CD14-positive monocyte (primary cell): ENCODE data around the gene TXN2. TPM values are rescaled to one million over a fixed set of nuclear protein-coding genes. Genes with fewer than 3 reads are reported as not detected.
A peak's percentile ranks its signal among the peaks of the same experiment; 100 is the strongest.
"Not testable (repeated sequence)": the region's sequence is repeated elsewhere in the genome, so short reads cannot be mapped to it uniquely, and the experiment has no call there.

Experiments
- DNase-seq, 3 donors: peaks; one replicate each; pipeline ENCODE4 v3.0.0-alpha.2; 2011 to 2022
- H2AFZ ChIP-seq: 2 replicates; pipeline ENCODE4 v1.6.0; 2012; ENCODE audit warnings: mild to moderate bottlenecking, low read depth, low read length, inconsistent platforms; ENCODE audit not compliant: insufficient read depth, poor library complexity, severe bottlenecking
- H3K27ac ChIP-seq, 2 donors: 1 replicate in 1 of 2; 2 replicates in 1 of 2; pipeline ENCODE4 v1.5.1; 2012 to 2013; ENCODE audit warnings: low read length in 2 of 2, control low read depth in 1 of 2, inconsistent platforms in 1 of 2, low read depth in 1 of 2, mild to moderate bottlenecking in 1 of 2
- H3K27me3 ChIP-seq, 2 donors: one replicate each; pipeline versions ENCODE4 v1.6.0 to v1.6.1; 2011 to 2013; ENCODE audit warnings: low read length in 2 of 2; ENCODE audit not compliant: control insufficient read depth in 2 of 2, insufficient read depth in 2 of 2
- H3K36me3 ChIP-seq, 2 donors: replicated peaks in 1 of 2; 1 replicate in 1 of 2; 2 replicates in 1 of 2; pipeline versions ENCODE4 v1.5.1 to v1.6.1; 2012 to 2013; ENCODE audit warnings: low read length in 2 of 2, control low read depth in 1 of 2, inconsistent platforms in 1 of 2, mild to moderate bottlenecking in 1 of 2; ENCODE audit not compliant: insufficient read depth in 2 of 2, control insufficient read depth in 1 of 2
- H3K4me1 ChIP-seq, 2 donors: 1 replicate in 1 of 2; 2 replicates in 1 of 2; pipeline versions ENCODE4 v1.5.1 to v1.6.1; 2012 to 2013; ENCODE audit warnings: low read length in 2 of 2, control low read depth in 1 of 2, inconsistent platforms in 1 of 2, mild to moderate bottlenecking in 1 of 2, moderate library complexity in 1 of 2; ENCODE audit not compliant: insufficient read depth in 2 of 2, control insufficient read depth in 1 of 2
- H3K4me2 ChIP-seq: replicated peaks from 2 replicates; pipeline ENCODE3; 2012; ENCODE audit warnings: low read length, moderate library complexity, mild to moderate bottlenecking; ENCODE audit not compliant: poor library complexity, severe bottlenecking; ENCODE audit errors: extremely low read depth
- H3K4me3 ChIP-seq, 3 experiments: fragments of 200-600 bp in 1 of 3; sonication (generic) in 1 of 3; replicated peaks in 1 of 3; 1 replicate in 2 of 3; 2 replicates in 1 of 3; pipeline ENCODE4 v1.5.1; 2011 to 2013; ENCODE audit warnings: low read length in 3 of 3, mild to moderate bottlenecking in 3 of 3, control low read depth in 2 of 3, low read depth in 2 of 3, inconsistent platforms in 1 of 3, moderate library complexity in 1 of 3
- H3K79me2 ChIP-seq: 2 replicates; pipeline ENCODE4 v1.6.0; 2012; ENCODE audit warnings: mild to moderate bottlenecking, control low read depth, inconsistent platforms, low read length, moderate library complexity; ENCODE audit not compliant: insufficient read depth
- H3K9ac ChIP-seq: 2 replicates; pipeline ENCODE4 v1.6.0; 2017; ENCODE audit warnings: low read length, mild to moderate bottlenecking; ENCODE audit not compliant: insufficient read depth, poor library complexity, severe bottlenecking
- H3K9me3 ChIP-seq, 2 donors: replicated peaks in 1 of 2; 1 replicate in 1 of 2; 2 replicates in 1 of 2; pipeline versions ENCODE4 v1.5.1 to v1.6.1; 2012 to 2013; ENCODE audit warnings: low read length in 2 of 2, control low read depth in 1 of 2; ENCODE audit not compliant: control insufficient read depth in 1 of 2, insufficient read depth in 1 of 2
- H4K20me1 ChIP-seq: 2 replicates; pipeline ENCODE4 v1.6.0; 2012; ENCODE audit warnings: mild to moderate bottlenecking, low read length, control low read depth, moderate library complexity; ENCODE audit not compliant: insufficient read depth
- H3K27ac Mint-ChIP-seq, 7 donors: one replicate each; pipeline ENCODE4 v1.8.0; 2020; ENCODE audit warnings: mild to moderate bottlenecking in 7 of 7, mixed read lengths in 7 of 7, moderate library complexity in 6 of 7, inconsistent platforms in 2 of 7
- H3K27me3 Mint-ChIP-seq, 3 donors: one replicate each; pipeline ENCODE4 v1.8.0; 2021 to 2022; ENCODE audit warnings: low read depth in 3 of 3, mild to moderate bottlenecking in 3 of 3, mixed read lengths in 3 of 3, moderate library complexity in 3 of 3, inconsistent platforms in 1 of 3
- H3K36me3 Mint-ChIP-seq, 2 donors: one replicate each; pipeline ENCODE4 v1.8.0; 2020; ENCODE audit warnings: mixed read lengths in 2 of 2, inconsistent platforms in 1 of 2, mild to moderate bottlenecking in 1 of 2
- H3K4me1 Mint-ChIP-seq: one replicate; pipeline ENCODE4 v1.8.0; 2020; ENCODE audit warnings: mild to moderate bottlenecking, mixed read lengths
- H3K4me3 Mint-ChIP-seq, 2 donors: one replicate each; pipeline ENCODE4 v1.8.0; 2020; ENCODE audit warnings: mild to moderate bottlenecking in 2 of 2, mixed read lengths in 2 of 2, moderate library complexity in 1 of 2
- H3K9me3 Mint-ChIP-seq, 7 donors: one replicate each; pipeline ENCODE4 v1.8.0; 2020 to 2022; ENCODE audit warnings: mixed read lengths in 7 of 7, mild to moderate bottlenecking in 6 of 7, moderate library complexity in 6 of 7, inconsistent platforms in 2 of 7
- WGBS: methylation state at CpG from one replicate; pipeline ENCODE4 v1.1.5; 2013; ENCODE audit warnings: missing lambda C conversion rate; ENCODE audit not compliant: insufficient coverage; 5-methylcytosine and 5-hydroxymethylcytosine counted together
- intact Hi-C, 2 donors: fragments of 100-400 bp; cut with micrococcal nuclease; formaldehyde crosslinking; loops; one replicate each; pipeline versions ENCODE4 v1.15.0 to v1.15.1; 2023
- polyA plus RNA-seq, 3 donors: library from polyadenylated mRNA; depleted of rRNA in 1 of 3; unstranded in 2 of 3; stranded (reverse) in 1 of 3; fragments of 300-500 nt in 2 of 3; fragments of >200 nt in 1 of 3; fragmentation: Illumina TruSeq in 2 of 3; gene quantifications; 1 replicate in 2 of 3; 2 replicates in 1 of 3; pipeline ENCODE4 v1.2.3, GENCODE V29; 2012 to 2021
- TF ChIP-seq, protein P1 (sequence below): fragments of 200-600 bp; IDR thresholded peaks from one replicate; pipeline ENCODE4 v1.8.0; 2022; ENCODE audit warnings: antibody characterized with exemption, mild to moderate bottlenecking

TXN2 gene
- polyA plus RNA-seq, 3 donors = 79.8 to 141 (median 140) TPM

DNA sequence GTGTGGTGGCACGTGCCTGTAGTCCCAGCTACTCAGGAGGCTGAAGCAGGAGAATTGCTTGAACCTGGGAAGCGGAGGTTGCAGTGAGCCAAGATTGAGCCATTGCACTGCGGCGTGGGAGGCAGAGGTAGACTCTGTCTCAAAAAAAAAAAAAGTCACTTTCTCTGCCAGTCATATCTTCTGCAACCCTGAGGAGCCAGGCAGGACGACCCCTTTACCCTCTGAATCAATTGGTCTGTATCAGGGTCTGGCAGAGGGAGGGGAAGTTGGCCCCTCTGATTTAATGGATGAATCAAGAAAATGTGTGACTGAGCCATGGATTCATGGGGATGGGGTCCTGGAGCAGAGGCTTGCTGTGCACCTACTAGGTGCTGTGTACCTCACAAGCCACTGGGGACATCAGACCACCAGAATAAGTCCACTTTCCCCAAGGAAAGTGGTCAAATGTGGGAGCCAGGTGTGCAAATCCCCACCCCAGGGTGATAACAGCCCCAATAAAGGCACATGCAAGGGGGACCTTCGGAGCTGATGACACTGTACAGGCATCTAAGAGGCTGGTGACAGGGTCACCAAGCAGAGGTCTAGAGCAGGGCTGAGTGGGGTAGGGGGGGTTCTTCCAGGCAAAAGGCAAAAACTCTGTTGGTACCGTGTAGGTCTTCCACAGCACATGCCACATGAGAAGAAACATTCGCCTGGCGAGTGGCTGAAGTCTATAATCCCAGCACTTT, 29.0 kb downstream of the TXN2 start:
- Histone ChIP-seq H3K36me3 (no peaks in the 10 kb centered on the region), H3K27ac (peak overlapping the region; percentile 63 to 79), H3K27me3 (no peaks in the 10 kb centered on the region), H3K4me3 (peak overlapping the region in 1 of 3 experiments; percentile 18), H2AFZ (no peak overlapping the region), H3K9me3 (no peaks in the 10 kb centered on the region), H3K4me2 (peak overlapping the region; percentile 45), H4K20me1 (no peaks in the 10 kb centered on the region), H3K4me1 (peaks cover 93% of the 10 kb centered on the region in 2 donors), H3K79me2 (peaks cover 11% of the 10 kb centered on the region), H3K9ac (no peak overlapping the region)
- Mint-ChIP-seq H3K4me3 (peak overlapping the region; percentile 61 to 66), H3K4me1 (peaks cover 82% of the 10 kb centered on the region), H3K27ac (peak overlapping the region; percentile 89 to 98 (median 93)), H3K9me3 (peaks cover 0 to 2% (median 0%) of the 10 kb centered on the region in 7 donors), H3K27me3 (peaks cover 0 to 2% (median 0%) of the 10 kb centered on the region in 3 donors), H3K36me3 (no peaks in the 10 kb centered on the region)
- intact Hi-C loops = loop anchor here (5.0 kb wide), 2 partner anchors 65 to 120 kb away; partner anchors contain the start of gene MYH9 (in 2 of the 2)
- TF ChIP-seq, protein P1, sequence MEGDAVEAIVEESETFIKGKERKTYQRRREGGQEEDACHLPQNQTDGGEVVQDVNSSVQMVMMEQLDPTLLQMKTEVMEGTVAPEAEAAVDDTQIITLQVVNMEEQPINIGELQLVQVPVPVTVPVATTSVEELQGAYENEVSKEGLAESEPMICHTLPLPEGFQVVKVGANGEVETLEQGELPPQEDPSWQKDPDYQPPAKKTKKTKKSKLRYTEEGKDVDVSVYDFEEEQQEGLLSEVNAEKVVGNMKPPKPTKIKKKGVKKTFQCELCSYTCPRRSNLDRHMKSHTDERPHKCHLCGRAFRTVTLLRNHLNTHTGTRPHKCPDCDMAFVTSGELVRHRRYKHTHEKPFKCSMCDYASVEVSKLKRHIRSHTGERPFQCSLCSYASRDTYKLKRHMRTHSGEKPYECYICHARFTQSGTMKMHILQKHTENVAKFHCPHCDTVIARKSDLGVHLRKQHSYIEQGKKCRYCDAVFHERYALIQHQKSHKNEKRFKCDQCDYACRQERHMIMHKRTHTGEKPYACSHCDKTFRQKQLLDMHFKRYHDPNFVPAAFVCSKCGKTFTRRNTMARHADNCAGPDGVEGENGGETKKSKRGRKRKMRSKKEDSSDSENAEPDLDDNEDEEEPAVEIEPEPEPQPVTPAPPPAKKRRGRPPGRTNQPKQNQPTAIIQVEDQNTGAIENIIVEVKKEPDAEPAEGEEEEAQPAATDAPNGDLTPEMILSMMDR = no peak
- DNase-seq = no peak
- WGBS = 100% methylated on average over 1 of the region's 9 CpGs

DNA sequence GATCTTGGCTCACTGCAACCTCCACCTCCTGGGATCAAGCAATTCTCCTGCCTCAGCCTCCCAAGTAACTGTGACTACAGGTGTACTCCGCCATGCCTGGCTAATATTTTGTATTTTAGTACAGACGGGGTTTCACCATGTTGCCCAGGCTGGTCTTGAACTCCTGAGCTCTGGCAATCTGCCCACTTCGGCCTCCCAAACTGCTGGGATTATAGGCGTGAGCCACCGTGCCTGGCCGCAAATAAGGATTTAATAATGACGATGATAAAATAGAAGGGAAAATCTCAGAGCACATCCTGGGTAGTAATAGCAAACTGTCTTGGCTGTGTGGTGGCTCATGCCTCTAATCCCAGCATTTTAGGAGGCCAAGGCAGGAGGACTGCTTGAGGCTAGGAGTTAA, 30.5 kb downstream of the TXN2 start:
- Mint-ChIP-seq H3K4me1 (peaks cover 79% of the 10 kb centered on the region), H3K27ac (peak overlapping the region; percentile 89 to 98 (median 93))
- Histone ChIP-seq H3K4me3 (peak overlapping the region in 1 of 3 experiments; percentile 29), H3K79me2 (peaks cover 11% of the 10 kb centered on the region), H3K27ac (peak overlapping the region; percentile 79), H3K4me1 (peaks cover 92 to 100% of the 10 kb centered on the region in 2 donors)
- not testable (repeated sequence) for H3K27me3 ChIP-seq, H3K4me2 ChIP-seq, H3K9me3 ChIP-seq, H3K27me3 Mint-ChIP-seq, H2AFZ ChIP-seq, H3K4me3 Mint-ChIP-seq, H3K36me3 ChIP-seq, DNase-seq, H3K9me3 Mint-ChIP-seq, H4K20me1 ChIP-seq, H3K36me3 Mint-ChIP-seq, H3K9ac ChIP-seq
- 96% methylated on average over 7 of the region's 7 CpGs for WGBS
- intact Hi-C loops = loop anchor here (5.0 kb wide), 2 partner anchors 64 to 119 kb away; partner anchors contain the start of gene MYH9 (in 2 of the 2)
